ENCODE data around the gene PROSER3.

DNA sequence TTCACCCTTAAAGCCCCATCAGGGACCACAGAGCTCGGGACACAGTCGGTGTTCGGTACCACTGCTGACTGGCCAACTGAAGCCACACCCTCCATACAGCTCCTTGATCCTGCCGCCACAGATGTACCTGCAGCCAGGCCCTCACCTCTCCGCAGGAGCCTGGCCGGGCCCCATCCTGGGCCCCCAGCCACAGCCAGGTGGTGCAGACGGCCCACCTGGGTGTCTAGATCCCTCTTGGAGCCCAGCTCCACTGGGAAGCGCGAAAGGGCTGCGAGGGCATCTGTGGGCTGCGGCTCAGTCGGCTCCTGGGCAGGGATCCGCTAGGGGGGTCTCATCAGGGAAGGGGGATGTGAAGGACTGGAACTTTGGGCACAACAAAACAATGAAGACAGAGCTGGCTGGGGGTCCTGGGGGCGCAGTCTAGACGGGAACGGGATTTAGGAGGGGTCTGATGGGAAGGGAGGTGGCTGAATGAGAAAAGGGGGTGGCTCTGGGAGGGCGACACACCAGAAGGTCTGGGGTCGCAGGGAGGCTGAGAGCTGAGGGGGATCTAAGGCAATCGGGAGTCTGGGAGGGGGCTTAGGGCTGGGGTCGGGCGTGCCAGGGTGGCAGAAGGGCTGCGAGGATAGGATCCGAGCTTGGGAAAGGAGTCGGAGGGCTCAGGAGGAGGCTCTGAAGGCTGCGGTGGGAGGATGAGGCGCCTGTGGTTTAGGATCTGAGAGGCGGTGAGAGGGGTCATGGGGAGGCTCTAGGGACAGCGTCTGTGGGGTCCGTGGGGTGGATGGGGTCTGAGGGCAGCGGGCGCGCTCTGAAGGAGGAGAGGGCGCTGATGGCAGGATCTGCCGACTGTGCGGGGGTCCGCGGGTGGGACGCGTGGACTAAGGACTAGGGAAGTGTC lies 38.9 kb downstream of the PROSER3 start:
- TF ChIP-seq MXI1 (IDR thresholded peaks at IDR 0.05; ENCODE audit: borderline replicate concordance, low read depth, low read length) (no peak), CEBPB (IDR thresholded peaks at IDR 0.05; ENCODE audit: low read depth, low read length) (no peak), MAFK (IDR thresholded peaks at IDR 0.05; ENCODE audit: low read depth, low read length) (no peak), POLR2A (IDR thresholded peaks at IDR 0.05; ENCODE audit: low read depth, low read length) (no peak), RFX5 (IDR thresholded peaks at IDR 0.05; ENCODE audit: low read depth, low read length) (no peak), MAZ (IDR thresholded peaks at IDR 0.05; ENCODE audit: borderline replicate concordance, low read depth, low read length) (no peak), RAD21 (IDR thresholded peaks at IDR 0.05; ENCODE audit: low read length) (no peak)
- TF ChIP-seq, protein P1, sequence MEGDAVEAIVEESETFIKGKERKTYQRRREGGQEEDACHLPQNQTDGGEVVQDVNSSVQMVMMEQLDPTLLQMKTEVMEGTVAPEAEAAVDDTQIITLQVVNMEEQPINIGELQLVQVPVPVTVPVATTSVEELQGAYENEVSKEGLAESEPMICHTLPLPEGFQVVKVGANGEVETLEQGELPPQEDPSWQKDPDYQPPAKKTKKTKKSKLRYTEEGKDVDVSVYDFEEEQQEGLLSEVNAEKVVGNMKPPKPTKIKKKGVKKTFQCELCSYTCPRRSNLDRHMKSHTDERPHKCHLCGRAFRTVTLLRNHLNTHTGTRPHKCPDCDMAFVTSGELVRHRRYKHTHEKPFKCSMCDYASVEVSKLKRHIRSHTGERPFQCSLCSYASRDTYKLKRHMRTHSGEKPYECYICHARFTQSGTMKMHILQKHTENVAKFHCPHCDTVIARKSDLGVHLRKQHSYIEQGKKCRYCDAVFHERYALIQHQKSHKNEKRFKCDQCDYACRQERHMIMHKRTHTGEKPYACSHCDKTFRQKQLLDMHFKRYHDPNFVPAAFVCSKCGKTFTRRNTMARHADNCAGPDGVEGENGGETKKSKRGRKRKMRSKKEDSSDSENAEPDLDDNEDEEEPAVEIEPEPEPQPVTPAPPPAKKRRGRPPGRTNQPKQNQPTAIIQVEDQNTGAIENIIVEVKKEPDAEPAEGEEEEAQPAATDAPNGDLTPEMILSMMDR (conservative IDR thresholded peaks at IDR 0.05; ENCODE audit: low read depth, low read length), result no peak
- TF ChIP-seq, protein P2, sequence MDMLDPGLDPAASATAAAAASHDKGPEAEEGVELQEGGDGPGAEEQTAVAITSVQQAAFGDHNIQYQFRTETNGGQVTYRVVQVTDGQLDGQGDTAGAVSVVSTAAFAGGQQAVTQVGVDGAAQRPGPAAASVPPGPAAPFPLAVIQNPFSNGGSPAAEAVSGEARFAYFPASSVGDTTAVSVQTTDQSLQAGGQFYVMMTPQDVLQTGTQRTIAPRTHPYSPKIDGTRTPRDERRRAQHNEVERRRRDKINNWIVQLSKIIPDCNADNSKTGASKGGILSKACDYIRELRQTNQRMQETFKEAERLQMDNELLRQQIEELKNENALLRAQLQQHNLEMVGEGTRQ (IDR thresholded peaks at IDR 0.05; ENCODE audit: low read depth, low read length), result no peak

Measured in IMR-90 (cell line).